Measurements from ENCODE around the gene NTN4. TPM values are rescaled to one million over a fixed set of nuclear protein-coding genes. Genes with fewer than 3 reads are reported as not detected.

Gene NTN4
- total and polyA plus RNA-seq, 4 donors, result 22.1 to 72.4 (median 53.5) TPM

- Histone ChIP-seq H3K27ac (ENCODE audit: low read depth in 1 of 2, low read length in 1 of 2) (no peak overlapping the region), H3K4me3 (no peak overlapping the region), H3K36me3 (ENCODE audit: control insufficient read depth in 4 of 4, insufficient read depth in 4 of 4, low read length in 4 of 4) (no peaks in the 10 kb centered on the region), H3K9ac (ENCODE audit: insufficient read depth in 1 of 2, low read length in 2 of 2) (no peak overlapping the region), H3K27me3 (ENCODE audit: control insufficient read depth in 3 of 3, insufficient read depth in 3 of 3, low read length in 2 of 3) (no peaks in the 10 kb centered on the region), H3K4me1 (ENCODE audit: control insufficient read depth in 5 of 5, insufficient read depth in 5 of 5, low read length in 5 of 5) (peaks cover 0 to 8% (median 0%) of the 10 kb centered on the region in 5 donors), H3K9me3 (ENCODE audit: control insufficient read depth in 4 of 4, insufficient read depth in 3 of 4, low read length in 3 of 4) (peaks cover 0 to 3% (median 0%) of the 10 kb centered on the region in 4 donors)
- no peak for TF ChIP-seq CTCF (IDR thresholded peaks at IDR 0.05; ENCODE audit: control extremely low read depth, extremely low read depth)
- no peak for ATAC-seq (ENCODE audit: insufficient read depth, low FRiP score)
- WGBS, 2 donors, result 81 to 85% methylated on average over 12 of the region's 12 CpGs
- DNase-seq, result no peak
These were observed 88.7 kb downstream of the NTN4 start for GRCh38 chr12:95701722-95702418.

- ATAC-seq (ENCODE audit: insufficient read depth, low FRiP score) (no peak), DNase-seq (no peak)
- Histone ChIP-seq H3K36me3 (ENCODE audit: control insufficient read depth in 4 of 4, insufficient read depth in 4 of 4, low read length in 4 of 4) (no peaks in the 10 kb centered on the region), H3K27ac (ENCODE audit: low read depth in 1 of 2, low read length in 1 of 2) (no peak overlapping the region), H3K9me3 (ENCODE audit: control insufficient read depth in 4 of 4, insufficient read depth in 3 of 4, low read length in 3 of 4) (peaks cover 0 to 3% (median 0%) of the 10 kb centered on the region in 4 donors), H3K9ac (ENCODE audit: insufficient read depth in 1 of 2, low read length in 2 of 2) (no peak overlapping the region), H3K27me3 (ENCODE audit: control insufficient read depth in 3 of 3, insufficient read depth in 3 of 3, low read length in 2 of 3) (no peaks in the 10 kb centered on the region), H3K4me3 (no peak overlapping the region), H3K4me1 (ENCODE audit: control insufficient read depth in 5 of 5, insufficient read depth in 5 of 5, low read length in 5 of 5) (peaks cover 0 to 5% (median 0%) of the 10 kb centered on the region in 5 donors)
- no peak for TF ChIP-seq CTCF (IDR thresholded peaks at IDR 0.05; ENCODE audit: control extremely low read depth, extremely low read depth)
- 67 to 77% methylated on average over 2 of the region's 2 CpGs for WGBS, 2 donors
These were observed 89.3 kb downstream of the NTN4 start for GRCh38 chr12:95701275-95701674.

GRCh38 chr12:95700316-95700785, 90.2 kb downstream of the NTN4 start:
- no peak overlapping the region for H3K4me3 ChIP-seq
- H3K9ac ChIP-seq (ENCODE audit: insufficient read depth in 1 of 2, low read length in 2 of 2), result no peak overlapping the region
- no peaks in the 10 kb centered on the region for H3K36me3 ChIP-seq (ENCODE audit: control insufficient read depth in 4 of 4, insufficient read depth in 4 of 4, low read length in 4 of 4)
- H3K27ac ChIP-seq (ENCODE audit: low read depth in 1 of 2, low read length in 1 of 2), result peak overlapping the region in 1 of 2 donors; percentile 21
- WGBS, 2 donors, result 59 to 62% methylated on average over 7 of the region's 7 CpGs
- no peak for TF ChIP-seq CTCF (IDR thresholded peaks at IDR 0.05; ENCODE audit: control extremely low read depth, extremely low read depth)
- ATAC-seq (ENCODE audit: insufficient read depth, low FRiP score) (no peak), DNase-seq (no peak)
- H3K4me1 ChIP-seq (ENCODE audit: control insufficient read depth in 5 of 5, insufficient read depth in 5 of 5, low read length in 5 of 5), result peaks cover 0 to 5% (median 0%) of the 10 kb centered on the region in 5 donors
- no peaks in the 10 kb centered on the region for H3K27me3 ChIP-seq (ENCODE audit: control insufficient read depth in 3 of 3, insufficient read depth in 3 of 3, low read length in 2 of 3)
- H3K9me3 ChIP-seq (ENCODE audit: control insufficient read depth in 4 of 4, insufficient read depth in 3 of 4, low read length in 3 of 4), result peaks cover 0 to 3% (median 0%) of the 10 kb centered on the region in 4 donors
